GM19372 (cell line): Measurements from ENCODE around the gene DZIP1L.

Experiments used
- ATAC-seq: cut with Tn5 transposase; IDR thresholded peaks from one replicate; pipeline ENCODE4 v1.9.1; 2021; ENCODE audit warnings: mild to moderate bottlenecking, low read depth, moderate library complexity; ENCODE audit not compliant: unreplicated experiment

The DZIP1L gene

DNA sequence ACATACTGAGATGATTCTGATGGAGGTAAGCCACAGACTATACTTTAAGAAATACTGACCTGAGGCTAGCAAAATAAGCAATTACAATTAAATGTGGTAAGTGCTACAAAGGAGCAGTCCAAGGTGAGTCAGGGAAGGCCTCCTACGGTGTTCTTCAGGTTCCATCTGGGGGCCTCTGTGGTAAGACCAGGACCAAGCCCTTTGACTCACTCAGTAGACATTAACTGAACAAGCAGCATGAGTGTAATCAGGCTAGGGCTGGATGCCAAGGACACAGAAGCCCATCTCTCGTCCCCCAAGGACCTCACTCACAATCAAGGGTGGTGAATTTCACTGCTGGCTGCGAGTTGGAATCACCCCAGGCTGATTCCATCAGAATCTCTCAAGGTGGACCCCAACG, 37.3 kb downstream of the DZIP1L start:
- no peak for ATAC-seq

GRCh38 chr3:138072796-138073195, 42.6 kb downstream of the DZIP1L start:
- no peak for ATAC-seq

GRCh38 chr3:138070006-138070405, 45.4 kb downstream of the DZIP1L start:
- ATAC-seq: no peak

DNA sequence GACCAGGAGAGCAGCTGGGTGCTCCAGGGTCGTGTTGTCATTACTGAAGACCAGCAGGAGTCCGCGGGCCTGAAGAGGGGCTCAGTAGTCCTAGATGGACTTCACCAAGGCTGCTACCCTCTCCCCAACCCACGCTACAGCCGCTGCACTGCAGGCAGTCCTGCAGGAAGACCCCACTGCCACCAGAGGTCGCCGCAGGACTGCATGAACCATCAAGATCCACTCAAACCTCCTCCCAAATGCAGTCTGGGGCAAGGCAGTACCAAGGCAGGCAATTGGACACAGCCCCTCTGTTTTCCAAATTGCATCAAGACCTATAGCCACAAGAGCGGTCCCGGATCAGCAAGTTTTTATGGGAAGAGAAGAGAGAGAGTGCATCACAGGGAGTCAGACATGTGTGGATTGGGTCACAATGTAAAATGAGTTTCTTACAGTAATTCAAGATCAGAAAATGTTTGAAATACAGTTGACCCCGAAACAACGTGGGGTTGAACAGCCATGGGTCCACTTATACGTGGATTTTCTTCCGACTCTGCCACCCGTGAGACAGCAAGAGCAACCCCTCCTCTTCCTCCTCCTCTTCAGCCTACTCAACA, 46.7 kb downstream of the DZIP1L start:
- peak; percentile 72 for ATAC-seq

DNA sequence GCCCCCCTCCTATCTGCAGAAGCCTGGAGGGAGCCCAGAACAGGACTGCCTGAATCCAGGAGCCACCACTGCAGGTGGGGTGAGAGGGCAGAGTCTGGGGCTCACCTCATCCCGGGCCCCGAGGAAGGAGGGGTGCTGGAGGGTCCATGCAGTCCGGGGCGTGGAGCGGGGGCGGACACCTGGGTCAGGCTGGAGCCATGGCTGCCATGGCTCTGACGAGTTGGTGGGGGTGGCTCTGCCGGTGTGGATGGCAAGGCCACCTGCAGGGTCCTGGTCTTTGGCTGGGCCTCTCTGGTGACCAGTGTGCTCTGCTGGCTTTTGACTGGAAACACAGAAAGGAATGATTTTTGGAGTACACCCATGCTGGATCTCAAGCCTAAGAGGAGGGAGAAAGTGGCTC, 47.4 kb downstream of the DZIP1L start:
- ATAC-seq: no peak

DNA sequence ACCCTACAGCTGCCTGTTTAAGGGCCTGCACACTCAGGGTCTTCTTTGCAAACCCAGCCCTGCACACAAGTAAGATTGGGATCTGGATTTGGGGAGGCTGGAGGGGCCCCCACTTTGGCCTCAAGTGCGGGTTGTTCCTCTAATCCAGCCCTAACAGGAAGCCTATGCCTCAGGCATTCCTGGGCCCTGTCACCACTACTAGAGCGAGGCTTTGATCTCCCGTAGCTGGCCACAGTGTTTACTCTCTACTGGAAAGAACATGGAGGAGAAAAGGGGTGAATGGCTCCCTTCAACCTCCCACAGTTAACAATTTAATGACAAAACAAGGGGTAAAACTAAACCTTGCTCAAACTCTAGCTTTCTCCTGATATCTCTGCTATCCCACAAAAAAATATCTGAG, 48.4 kb downstream of the DZIP1L start:
- no peak for ATAC-seq

GRCh38 chr3:138066383-138066782, 49.0 kb downstream of the DZIP1L start:
- peak; percentile 79 for ATAC-seq

DNA sequence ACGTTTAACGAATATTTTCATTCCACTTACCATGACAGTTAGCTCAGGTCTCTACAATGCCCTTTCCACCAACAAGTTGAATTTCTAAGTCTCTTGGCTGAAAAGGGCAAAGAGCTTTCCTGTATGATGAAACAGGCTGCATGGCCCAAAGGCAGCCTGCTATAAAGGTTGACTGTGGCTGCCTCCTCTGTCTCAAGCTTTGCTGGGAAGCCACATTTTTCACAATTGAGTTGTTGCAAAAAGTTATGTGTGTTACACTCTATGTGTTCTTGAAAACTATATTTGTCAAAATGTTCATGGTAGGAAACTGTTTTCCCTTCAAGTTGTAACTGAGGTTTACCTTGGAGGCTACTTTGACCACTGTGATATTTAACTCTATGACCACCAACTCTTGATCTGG, 49.5 kb downstream of the DZIP1L start:
- no peak for ATAC-seq

- ATAC-seq: no peak
These were observed 52.0 kb downstream of the DZIP1L start for GRCh38 chr3:138063416-138063815.

- no peak for ATAC-seq
These were observed 52.8 kb downstream of the DZIP1L start for GRCh38 chr3:138062626-138063025.

- ATAC-seq: no peak
These were observed 53.4 kb downstream of the DZIP1L start for GRCh38 chr3:138062037-138062436.

- ATAC-seq: peak; percentile 60
These were observed 54.6 kb downstream of the DZIP1L start for GRCh38 chr3:138060792-138061191.

DNA sequence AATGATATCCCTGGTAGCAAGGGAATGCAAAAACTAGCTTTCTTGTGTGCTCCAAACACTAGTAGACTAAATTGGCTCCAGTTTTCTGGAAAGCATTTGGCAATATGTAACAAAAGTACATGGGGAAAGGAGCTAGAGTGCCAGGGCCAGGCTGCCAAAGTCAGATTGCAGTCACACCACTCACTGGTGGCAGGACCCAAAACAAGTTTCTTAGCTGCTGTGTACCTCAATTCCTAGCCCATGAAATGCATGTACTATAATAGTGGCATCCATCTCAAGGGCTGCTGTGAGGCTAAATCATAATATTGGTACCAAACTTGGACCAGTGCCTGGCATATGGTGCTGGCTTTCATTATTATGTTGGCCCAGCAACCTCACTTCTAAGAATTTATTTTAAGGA, 56.1 kb downstream of the DZIP1L start:
- ATAC-seq: no peak

- ATAC-seq: no peak
These were observed 58.0 kb downstream of the DZIP1L start for GRCh38 chr3:138057384-138057783.

- no peak for ATAC-seq
These were observed 61.4 kb downstream of the DZIP1L start for GRCh38 chr3:138054057-138054456.

DNA sequence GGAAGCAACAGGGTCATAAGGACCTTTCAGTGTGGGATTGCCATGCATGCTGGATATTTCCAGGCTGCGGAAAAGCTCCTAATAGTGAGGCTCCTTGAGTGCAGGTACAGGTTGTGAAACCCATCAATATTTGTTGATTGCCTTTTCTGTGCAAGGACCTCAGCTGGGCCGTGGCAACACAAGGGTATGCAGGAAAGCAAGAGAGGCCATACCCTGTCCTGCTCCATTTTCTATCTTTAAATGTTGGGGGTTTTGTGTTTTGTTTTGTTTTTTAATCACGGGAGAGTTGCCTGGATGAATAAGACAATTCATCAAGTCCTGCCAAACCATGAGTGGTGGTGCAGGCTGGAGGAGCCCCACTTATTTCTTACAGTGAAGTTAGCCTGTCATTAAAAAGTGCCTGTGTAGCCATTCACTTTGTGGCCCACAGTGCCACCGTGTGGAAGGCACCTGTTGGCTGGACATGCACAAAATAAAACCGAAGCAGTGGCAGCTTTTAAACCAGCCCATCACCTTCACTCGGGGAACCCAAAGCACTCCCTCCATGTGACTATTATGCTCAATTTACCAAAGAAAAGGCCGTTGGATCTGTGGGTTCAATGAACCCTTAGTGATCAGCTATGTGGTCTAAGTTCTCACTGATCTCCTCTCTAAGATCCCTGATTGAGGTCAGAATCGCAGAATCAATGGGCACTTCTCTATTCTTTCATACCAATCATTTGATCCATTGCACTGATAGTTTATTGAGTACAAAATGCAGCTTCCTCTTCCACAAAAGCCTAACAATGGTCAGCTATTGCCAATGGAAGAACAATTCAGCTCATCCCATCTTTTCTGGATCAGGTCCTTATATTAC, 63.2 kb downstream of the DZIP1L start:
- peak; percentile 81 for ATAC-seq

- ATAC-seq: no peak
These were observed 66.1 kb downstream of the DZIP1L start for GRCh38 chr3:138049157-138049919.

- no peak for ATAC-seq
These were observed 67.7 kb downstream of the DZIP1L start for GRCh38 chr3:138047596-138048158.

DNA sequence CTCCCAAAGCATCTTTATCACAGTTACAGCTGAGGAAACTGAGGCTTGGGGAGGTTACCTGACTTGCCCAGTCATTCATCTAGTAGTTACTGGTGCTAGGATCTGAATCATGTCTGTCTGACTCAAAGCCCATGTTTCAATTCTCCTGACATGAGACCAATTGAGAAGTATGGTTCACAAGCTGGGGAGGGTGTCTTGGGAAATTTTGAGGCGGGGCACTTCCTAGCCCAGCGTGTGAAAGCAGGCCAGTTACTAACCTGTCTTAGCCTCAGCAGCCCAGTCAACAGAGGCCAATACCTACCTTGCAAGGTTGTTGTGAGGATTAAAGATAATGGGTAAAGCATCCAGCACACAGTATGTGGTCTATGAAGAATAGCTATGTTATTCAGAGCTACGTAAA, 68.5 kb downstream of the DZIP1L start:
- ATAC-seq: no peak

DNA sequence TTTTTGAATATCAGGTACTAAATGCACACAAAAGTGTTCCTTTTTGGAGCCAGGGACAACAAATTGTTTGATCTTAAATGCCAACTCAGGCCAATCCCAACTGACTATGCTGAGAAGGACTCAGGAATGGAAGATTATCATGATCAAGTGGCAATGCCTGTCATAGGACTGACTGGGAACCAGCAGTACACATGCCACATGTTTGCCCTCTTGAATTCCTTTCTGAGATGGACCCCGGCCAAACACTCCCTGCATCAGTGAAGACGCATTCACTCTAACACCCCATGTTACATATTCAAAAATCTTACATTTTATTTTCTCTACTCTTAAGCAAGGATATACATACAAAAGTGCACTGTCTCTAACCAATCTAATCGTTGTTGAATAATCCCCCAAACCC, 69.3 kb downstream of the DZIP1L start:
- ATAC-seq: no peak
